PFSK-1 (cell line): ENCODE data around the gene DTX1.

Experiments
- FOXP2 ChIP-seq: optimal IDR thresholded peaks from 2 replicates; pipeline ENCODE3; 2011; ENCODE audit warnings: borderline replicate concordance, control low read depth, inconsistent platforms; ENCODE audit not compliant: insufficient read depth; ENCODE audit errors: extremely low read length, extremely low read depth
- POLR2AphosphoS5 ChIP-seq: IDR thresholded peaks from 2 replicates; pipeline ENCODE4 v1.6.1; 2012; ENCODE audit warnings: low read depth, mild to moderate bottlenecking, control low read depth, low read length, moderate library complexity
- REST ChIP-seq, 2 experiments: IDR thresholded peaks; 2 replicates each; pipeline versions ENCODE4 v1.6.1 to v1.8.0; 2011 to 2012; ENCODE audit warnings: low read depth in 2 of 2, low read length in 2 of 2, control low read depth in 1 of 2, inconsistent platforms in 1 of 2, mild to moderate bottlenecking in 1 of 2, moderate library complexity in 1 of 2; ENCODE audit not compliant: insufficient read depth in 1 of 2
- SIN3A ChIP-seq: IDR thresholded peaks from 2 replicates; pipeline ENCODE4 v1.6.1; 2012; ENCODE audit warnings: mild to moderate bottlenecking, low read length, moderate library complexity, borderline replicate concordance; ENCODE audit not compliant: insufficient read depth
- TAF1 ChIP-seq: IDR thresholded peaks from 2 replicates; pipeline ENCODE4 v1.6.1; 2012; ENCODE audit warnings: low read length, control low read depth, borderline replicate concordance; ENCODE audit not compliant: insufficient read depth

Gene DTX1

GRCh38 chr12:113063396-113064350 lies 7.1 kb downstream of the DTX1 start:
- no peak for TF ChIP-seq TAF1
- TF ChIP-seq SIN3A, result no peak
- TF ChIP-seq FOXP2, result no peak
- TF ChIP-seq REST (IDR thresholded peaks at IDR 0.05; ENCODE audit: insufficient read depth in 1 of 2, low read depth in 2 of 2, low read length in 2 of 2), result no peak
- no peak for TF ChIP-seq POLR2AphosphoS5

DNA sequence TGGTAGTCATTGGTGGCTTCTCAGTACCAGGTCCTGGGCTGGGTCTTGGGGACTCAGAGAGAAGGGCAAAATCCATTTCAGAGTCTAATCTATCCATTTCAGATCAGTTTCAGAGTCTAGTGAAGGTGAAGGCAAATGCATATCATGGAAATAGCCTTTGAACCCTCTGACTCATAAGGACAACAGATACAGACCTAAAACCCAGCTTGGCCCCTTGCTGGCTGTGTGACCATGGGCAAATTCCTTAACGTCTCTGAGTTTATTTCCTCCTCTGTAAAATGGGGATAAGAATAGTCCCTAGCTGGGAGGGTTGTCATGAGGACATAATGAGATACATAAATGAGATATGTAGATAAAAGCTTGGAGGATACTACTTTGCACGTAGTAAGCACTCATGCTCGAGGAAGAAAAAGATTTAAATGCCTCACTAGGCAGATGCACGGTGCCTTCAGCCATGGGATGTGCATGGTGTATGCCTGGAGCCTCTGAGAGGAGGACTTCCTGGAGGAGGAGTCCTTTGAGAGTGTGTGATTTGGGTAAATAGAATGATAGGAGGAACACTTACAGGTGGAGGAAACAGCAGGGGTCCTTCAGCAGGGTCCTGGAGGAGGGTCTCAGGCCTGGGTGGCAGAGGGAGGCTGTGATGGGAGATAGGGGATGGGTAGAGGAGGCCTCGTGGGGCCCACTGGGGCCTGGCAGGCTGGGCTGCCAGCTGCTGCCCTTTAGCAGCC lies 8.0 kb downstream of the DTX1 start:
- TF ChIP-seq POLR2AphosphoS5, result no peak
- no peak for TF ChIP-seq FOXP2
- no peak for TF ChIP-seq SIN3A
- TF ChIP-seq REST (IDR thresholded peaks at IDR 0.05; ENCODE audit: insufficient read depth in 1 of 2, low read depth in 2 of 2, low read length in 2 of 2), result no peak
- TF ChIP-seq TAF1, result no peak

DNA sequence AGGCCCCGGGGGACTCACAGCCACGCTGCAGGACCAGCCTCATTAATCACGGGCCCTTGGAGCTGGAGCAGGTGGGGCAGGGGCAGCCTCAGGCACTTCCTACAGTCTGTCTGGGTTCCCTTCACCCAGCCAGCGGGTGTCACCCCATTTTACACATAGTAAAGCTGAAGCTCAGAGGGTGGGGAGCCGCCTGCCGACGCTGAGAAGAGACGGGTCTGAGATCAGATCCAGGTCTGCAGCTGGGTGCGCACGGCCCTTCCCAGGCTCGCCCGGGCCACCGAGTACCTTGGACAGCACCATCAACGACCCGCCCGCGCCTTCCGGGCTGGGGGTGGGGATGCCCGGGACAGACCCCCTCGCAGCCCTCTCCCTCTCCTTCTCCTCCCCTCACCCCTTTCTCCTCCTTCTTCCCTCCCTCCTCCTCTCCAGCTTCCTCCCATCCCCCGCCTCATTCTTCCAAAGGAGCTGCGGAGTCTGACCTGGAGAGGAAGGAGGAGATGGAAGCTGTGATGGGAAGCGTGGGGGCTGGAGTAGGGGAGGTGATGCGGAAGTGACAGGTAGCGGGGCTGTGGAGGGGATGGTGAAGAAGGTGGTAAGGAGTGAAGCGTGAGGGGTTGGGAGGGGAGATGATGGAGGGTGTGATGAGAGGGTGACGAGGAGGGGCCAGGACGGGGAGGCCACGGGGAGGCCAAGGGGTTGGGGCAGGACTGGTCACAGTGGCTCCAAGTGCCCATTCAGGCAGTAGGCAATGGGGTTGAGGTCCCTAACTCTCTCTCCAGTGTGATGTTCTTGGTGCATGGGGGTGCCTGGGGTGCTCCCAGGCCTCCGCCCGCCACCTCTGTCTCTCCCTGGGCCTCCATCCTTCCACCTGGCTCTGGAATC lies 8.8 kb downstream of the DTX1 start:
- peak; percentile 97 to 99 for TF ChIP-seq REST (IDR thresholded peaks at IDR 0.05; ENCODE audit: insufficient read depth in 1 of 2, low read depth in 2 of 2, low read length in 2 of 2)
- TF ChIP-seq POLR2AphosphoS5, result no peak

GRCh38 chr12:113066813-113067400 lies 10.4 kb downstream of the DTX1 start:
- no peak for TF ChIP-seq TAF1
- TF ChIP-seq FOXP2, result no peak
- TF ChIP-seq REST (IDR thresholded peaks at IDR 0.05; ENCODE audit: insufficient read depth in 1 of 2, low read depth in 2 of 2, low read length in 2 of 2), result no peak
- TF ChIP-seq SIN3A, result no peak
- no peak for TF ChIP-seq POLR2AphosphoS5
